ENCODE data around the gene PANK1.

DNA sequence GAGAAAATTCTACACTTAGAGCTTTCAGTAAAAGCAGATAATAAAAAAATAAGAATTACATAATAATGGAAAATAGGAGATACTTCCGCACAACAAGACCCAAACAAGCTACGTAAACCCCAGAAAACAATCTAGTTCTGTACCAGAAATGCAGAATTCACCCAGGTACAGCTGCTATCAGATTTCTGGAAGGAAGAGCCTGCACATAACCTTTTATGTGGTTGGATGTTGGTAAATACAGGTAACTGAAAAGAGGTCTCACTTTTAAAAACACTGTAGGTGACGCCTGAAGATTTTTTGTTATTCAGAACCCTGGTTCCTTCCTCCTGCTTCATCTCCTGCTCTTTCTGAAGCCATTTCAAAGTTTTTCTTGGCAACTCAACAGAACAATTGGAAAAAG is 29.9 kb downstream of the PANK1 start:
- TF ChIP-seq, protein P1, sequence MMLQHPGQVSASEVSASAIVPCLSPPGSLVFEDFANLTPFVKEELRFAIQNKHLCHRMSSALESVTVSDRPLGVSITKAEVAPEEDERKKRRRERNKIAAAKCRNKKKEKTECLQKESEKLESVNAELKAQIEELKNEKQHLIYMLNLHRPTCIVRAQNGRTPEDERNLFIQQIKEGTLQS (IDR thresholded peaks at IDR 0.05; ENCODE audit: insufficient read depth, low read depth, low read length): no peak
- TF ChIP-seq, protein P2, sequence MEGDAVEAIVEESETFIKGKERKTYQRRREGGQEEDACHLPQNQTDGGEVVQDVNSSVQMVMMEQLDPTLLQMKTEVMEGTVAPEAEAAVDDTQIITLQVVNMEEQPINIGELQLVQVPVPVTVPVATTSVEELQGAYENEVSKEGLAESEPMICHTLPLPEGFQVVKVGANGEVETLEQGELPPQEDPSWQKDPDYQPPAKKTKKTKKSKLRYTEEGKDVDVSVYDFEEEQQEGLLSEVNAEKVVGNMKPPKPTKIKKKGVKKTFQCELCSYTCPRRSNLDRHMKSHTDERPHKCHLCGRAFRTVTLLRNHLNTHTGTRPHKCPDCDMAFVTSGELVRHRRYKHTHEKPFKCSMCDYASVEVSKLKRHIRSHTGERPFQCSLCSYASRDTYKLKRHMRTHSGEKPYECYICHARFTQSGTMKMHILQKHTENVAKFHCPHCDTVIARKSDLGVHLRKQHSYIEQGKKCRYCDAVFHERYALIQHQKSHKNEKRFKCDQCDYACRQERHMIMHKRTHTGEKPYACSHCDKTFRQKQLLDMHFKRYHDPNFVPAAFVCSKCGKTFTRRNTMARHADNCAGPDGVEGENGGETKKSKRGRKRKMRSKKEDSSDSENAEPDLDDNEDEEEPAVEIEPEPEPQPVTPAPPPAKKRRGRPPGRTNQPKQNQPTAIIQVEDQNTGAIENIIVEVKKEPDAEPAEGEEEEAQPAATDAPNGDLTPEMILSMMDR (IDR thresholded peaks at IDR 0.05; ENCODE audit: control extremely low read depth in 1 of 3, insufficient read depth in 1 of 3, low read depth in 1 of 3, low read length in 3 of 3): no peak
- TF ChIP-seq POLR2AphosphoS5 (IDR thresholded peaks at IDR 0.05; ENCODE audit: low read depth, low read length): no peak
- TF ChIP-seq YY1 (IDR thresholded peaks at IDR 0.05; ENCODE audit: low read depth, low read length): no peak
- no peak for TF ChIP-seq RAD21 (IDR thresholded peaks at IDR 0.05 in 1 of 2, conservative IDR thresholded peaks at IDR 0.05 in 1 of 2; ENCODE audit: low read depth in 2 of 2, low read length in 2 of 2)
- TF ChIP-seq CHD1 (IDR thresholded peaks at IDR 0.05; ENCODE audit: low read depth, low read length): no peak
- TF ChIP-seq EP300 (IDR thresholded peaks at IDR 0.05; ENCODE audit: borderline replicate concordance in 1 of 2, low read depth in 2 of 2, low read length in 2 of 2): no peak
- no peak for TF ChIP-seq TAF1 (IDR thresholded peaks at IDR 0.05; ENCODE audit: low read depth, low read length)
- no peak for TF ChIP-seq MAX (IDR thresholded peaks at IDR 0.05)
- TF ChIP-seq ATF2 (IDR thresholded peaks at IDR 0.05; ENCODE audit: low read length): no peak

Data from H1 (cell line).